A673 (cell line): ENCODE results near the gene DAPK2. TPM values are rescaled to one million over a fixed set of nuclear protein-coding genes. Genes with fewer than 3 reads are reported as not detected.

ENCODE experiments used
- BruUV-seq: library from RNA; stranded (reverse); fragments of 400-500 nt; replicated peaks from 2 replicates; lab custom pipeline; 2021; lab: Mats Ljungman, UMichigan
- CTCF ChIA-PET: fragments of 300-600 bp; sonication (Branson Sonifier 250); formaldehyde crosslinking; loops from one replicate; lab custom pipeline; 2022; ENCODE audit warnings: antibody characterized with exemption; lab: Charles Lee
- POLR2A ChIA-PET: fragments of 300-600 bp; sonication (Branson Sonifier 250); formaldehyde crosslinking; loops from one replicate; lab custom pipeline; 2022; ENCODE audit warnings: antibody characterized with exemption; ENCODE audit not compliant: low non-redundant PET; lab: Charles Lee
- DNase-seq: peaks from one replicate; pipeline ENCODE4 v3.0.0-alpha.2; 2015; ENCODE audit warnings: low spot score
- H3K27ac ChIP-seq: fragments of 200-600 bp; sonication (generic); 2 replicates; pipeline ENCODE4 v1.5.1; 2016; ENCODE audit warnings: mixed run types, low read depth, mild to moderate bottlenecking, mixed read lengths, antibody characterized with exemption, low read length; ENCODE audit not compliant: poor library complexity, severe bottlenecking
- H3K27me3 ChIP-seq: fragments of 200-600 bp; sonication (generic); replicated peaks from 2 replicates; pipeline ENCODE4 v1.6.1; 2017; ENCODE audit warnings: mixed run types, low read depth, mild to moderate bottlenecking, mixed read lengths, antibody characterized with exemption, low read length; ENCODE audit not compliant: insufficient read depth, poor library complexity
- H3K36me3 ChIP-seq: fragments of 200-600 bp; sonication (generic); 2 replicates; pipeline ENCODE4 v1.6.1; 2016; ENCODE audit warnings: mixed run types, mild to moderate bottlenecking, mixed read lengths, antibody characterized with exemption, low read length; ENCODE audit not compliant: insufficient read depth, poor library complexity, severe bottlenecking
- H3K4me1 ChIP-seq: fragments of 200-600 bp; sonication (generic); 2 replicates; pipeline ENCODE4 v1.6.1; 2017; ENCODE audit warnings: mixed run types, mild to moderate bottlenecking, mixed read lengths, antibody characterized with exemption, low read length; ENCODE audit not compliant: insufficient read depth, poor library complexity, severe bottlenecking
- H3K4me3 ChIP-seq: fragments of 200-600 bp; sonication (generic); 2 replicates; pipeline ENCODE4 v1.5.1; 2016; ENCODE audit warnings: low read depth, mixed run types, mild to moderate bottlenecking, mixed read lengths, low read length; ENCODE audit not compliant: poor library complexity, severe bottlenecking
- H3K9me3 ChIP-seq: fragments of 200-600 bp; sonication (generic); 2 replicates; pipeline ENCODE4 v1.6.1; 2016; ENCODE audit warnings: mixed run types, low read depth, mild to moderate bottlenecking, mixed read lengths, antibody characterized with exemption, low read length; ENCODE audit not compliant: poor library complexity, severe bottlenecking
- CTCF ChIP-seq: fragments of 300-800, 200-600 bp; sonication (generic); conservative IDR thresholded peaks from 2 replicates; pipeline ENCODE4 v1.5.1; 2017; ENCODE audit warnings: low read depth, mild to moderate bottlenecking, antibody characterized with exemption, low read length, moderate library complexity, mixed read lengths
- EZH2 ChIP-seq: fragments of 200-600 bp; sonication (generic); IDR thresholded peaks from 2 replicates; pipeline ENCODE4 v1.6.1; 2017; ENCODE audit warnings: borderline replicate concordance, low read depth, mild to moderate bottlenecking, mixed read lengths, antibody characterized with exemption, low read length; ENCODE audit not compliant: poor library complexity, severe bottlenecking
- intact Hi-C: fragments of 100-400 bp; cut with micrococcal nuclease; formaldehyde crosslinking; loops from one replicate; pipeline ENCODE4 v1.10.0; 2022; ENCODE audit not compliant: unreplicated experiment
- total RNA-seq: library from RNA; stranded (reverse); gene quantifications from 2 replicates; pipeline ENCODE4 v1.2.3, GENCODE V29; 2021

The DAPK2 gene
- total RNA-seq, 1 experiment from 2014 or later = 19.2 TPM

GRCh38 chr15:63995789-63996188 is 50.5 kb downstream of the DAPK2 start:
- H3K4me3 ChIP-seq = no peak overlapping the region
- intact Hi-C loops = no loop called here
- peaks cover 45% of the 10 kb centered on the region for H3K4me1 ChIP-seq
- no TSS peak for BruUV-seq
- no peak for DNase-seq
- POLR2A ChIA-PET = no interaction called here
- CTCF ChIA-PET = no interaction called here
- peak overlapping the region; percentile 37 for H3K27ac ChIP-seq
- no peaks in the 10 kb centered on the region for H3K36me3 ChIP-seq
- no peaks in the 10 kb centered on the region for H3K9me3 ChIP-seq
- TF ChIP-seq CTCF (no peak), EZH2 (no peak)
- H3K27me3 ChIP-seq = no peaks in the 10 kb centered on the region

GRCh38 chr15:63994073-63994600 is 52.1 kb downstream of the DAPK2 start:
- intact Hi-C loops = no loop called here
- Histone ChIP-seq H3K27ac (peak overlapping the region; percentile 60), H3K4me3 (no peak overlapping the region), H3K27me3 (no peaks in the 10 kb centered on the region), H3K4me1 (peaks cover 44% of the 10 kb centered on the region), H3K36me3 (no peaks in the 10 kb centered on the region), H3K9me3 (no peaks in the 10 kb centered on the region)
- DNase-seq = peak; percentile 78
- TF ChIP-seq EZH2 = no peak
- TF ChIP-seq CTCF = no peak
- CTCF ChIA-PET = no interaction called here
- BruUV-seq = no TSS peak
- POLR2A ChIA-PET = no interaction called here

DNA sequence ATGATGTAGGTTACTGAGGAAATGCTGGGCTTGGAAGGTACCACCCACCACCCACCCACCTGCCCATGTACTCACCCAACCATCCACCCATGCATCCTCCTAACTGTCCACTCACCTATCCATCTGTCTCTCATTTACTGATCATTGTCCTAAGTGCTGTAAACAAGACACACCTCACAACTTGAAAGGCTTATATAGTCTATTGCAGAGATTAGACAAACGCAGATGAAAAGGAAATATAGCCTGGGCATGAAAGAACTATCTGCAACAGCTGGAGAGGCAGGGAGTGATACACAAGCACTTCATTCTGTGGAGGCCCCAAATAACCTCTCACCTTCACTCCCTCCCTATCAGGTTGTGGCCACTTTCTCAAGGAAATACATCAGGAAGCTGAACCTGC is 54.0 kb downstream of the DAPK2 start:
- Histone ChIP-seq H3K27ac (peak overlapping the region; percentile 60), H3K27me3 (no peaks in the 10 kb centered on the region), H3K9me3 (no peaks in the 10 kb centered on the region), H3K4me1 (peaks cover 34% of the 10 kb centered on the region), H3K36me3 (no peaks in the 10 kb centered on the region), H3K4me3 (no peak overlapping the region)
- ChIA-PET CTCF (no interaction called here), POLR2A (no interaction called here)
- no TSS peak for BruUV-seq
- intact Hi-C loops = no loop called here
- no peak for DNase-seq
- TF ChIP-seq EZH2 = no peak
- no peak for TF ChIP-seq CTCF
